Ishikawa (cell line): Measurements from ENCODE around the gene CPED1.

Experiments used
- CREB1 ChIP-seq: IDR thresholded peaks from 2 replicates; pipeline ENCODE4 v1.6.1; 2012; ENCODE audit warnings: low read depth
- EGR1 ChIP-seq: IDR thresholded peaks from 2 replicates; pipeline ENCODE4 v1.6.1; 2012
- EP300 ChIP-seq: IDR thresholded peaks from 2 replicates; pipeline ENCODE4 v1.6.1; 2012; ENCODE audit warnings: borderline replicate concordance
- FOXM1 ChIP-seq: IDR thresholded peaks from 2 replicates; pipeline ENCODE4 v1.6.1; 2012; ENCODE audit warnings: low read depth, borderline replicate concordance
- MAX ChIP-seq: IDR thresholded peaks from 2 replicates; pipeline ENCODE4 v1.6.1; 2012
- NFIC ChIP-seq: IDR thresholded peaks from 2 replicates; pipeline ENCODE4 v1.6.1; 2012
- RAD21 ChIP-seq: IDR thresholded peaks from 2 replicates; pipeline ENCODE4 v1.6.1; 2012; ENCODE audit warnings: low read depth
- REST ChIP-seq: IDR thresholded peaks from 2 replicates; pipeline ENCODE4 v1.6.1; 2012; ENCODE audit warnings: low read depth, mild to moderate bottlenecking
- TAF1 ChIP-seq: IDR thresholded peaks from 2 replicates; pipeline ENCODE4 v1.6.1; 2012; ENCODE audit warnings: low read depth, mild to moderate bottlenecking
- TCF12 ChIP-seq: IDR thresholded peaks from 2 replicates; pipeline ENCODE4 v1.6.1; 2012; ENCODE audit warnings: low read depth
- TEAD4 ChIP-seq: IDR thresholded peaks from 2 replicates; pipeline ENCODE4 v1.6.1; 2012
- USF1 ChIP-seq: IDR thresholded peaks from 2 replicates; pipeline ENCODE4 v1.6.1; 2012
- YY1 ChIP-seq: IDR thresholded peaks from 2 replicates; pipeline ENCODE4 v1.6.1; 2012; ENCODE audit warnings: low read depth
- ZBTB7A ChIP-seq: IDR thresholded peaks from 2 replicates; pipeline ENCODE4 v1.6.1; 2012; ENCODE audit warnings: low read depth

CPED1 gene

GRCh38 chr7:121011401-121011800 lies 22.9 kb downstream of the CPED1 start:
- TF ChIP-seq YY1 (no peak), EP300 (no peak), TCF12 (no peak), CREB1 (no peak), MAX (no peak), NFIC (no peak), TEAD4 (no peak), USF1 (no peak), REST (no peak), EGR1 (no peak), ZBTB7A (no peak), RAD21 (no peak), TAF1 (no peak)

- TF ChIP-seq CREB1 = no peak
- no peak for TF ChIP-seq USF1
Observed at GRCh38 chr7:121012170-121012874, 23.8 kb downstream of the CPED1 start.

- TF ChIP-seq MAX (no peak), TAF1 (no peak), YY1 (no peak)
Observed at GRCh38 chr7:121012919-121013318, 24.4 kb downstream of the CPED1 start.

- TF ChIP-seq TCF12 (no peak), TAF1 (no peak)
Observed at GRCh38 chr7:121015560-121015959, 27.0 kb downstream of the CPED1 start.

- TF ChIP-seq TAF1 (no peak), TEAD4 (no peak), MAX (no peak), RAD21 (no peak), NFIC (no peak), YY1 (no peak), CREB1 (no peak)
Observed at GRCh38 chr7:121016966-121017365, 28.5 kb downstream of the CPED1 start.

- TF ChIP-seq CREB1 = no peak
- no peak for TF ChIP-seq ZBTB7A
- no peak for TF ChIP-seq YY1
- no peak for TF ChIP-seq NFIC
- no peak for TF ChIP-seq TAF1
- no peak for TF ChIP-seq EP300
- TF ChIP-seq REST = no peak
- no peak for TF ChIP-seq MAX
Observed at GRCh38 chr7:121017586-121017985, 29.1 kb downstream of the CPED1 start.

GRCh38 chr7:121019018-121019417 lies 30.5 kb downstream of the CPED1 start:
- no peak for TF ChIP-seq REST
- TF ChIP-seq FOXM1 = no peak
- no peak for TF ChIP-seq TCF12
- no peak for TF ChIP-seq RAD21
- TF ChIP-seq MAX = no peak
- TF ChIP-seq TEAD4 = no peak
- TF ChIP-seq USF1 = no peak
- TF ChIP-seq EP300 = no peak
- no peak for TF ChIP-seq ZBTB7A
